ENCODE data around the gene STARD13.

- TF ChIP-seq CTCF (IDR thresholded peaks at IDR 0.05; ENCODE audit: insufficient read depth, low read length, poor library complexity, severe bottlenecking), result no peak
- TF ChIP-seq EZH2phosphoT487 (conservative IDR thresholded peaks at IDR 0.05; ENCODE audit: low read length), result no peak
These were observed 41.2 kb upstream of the STARD13 start for GRCh38 chr13:33326723-33327122.
